Measurements from ENCODE around the gene ACSM4.

DNA sequence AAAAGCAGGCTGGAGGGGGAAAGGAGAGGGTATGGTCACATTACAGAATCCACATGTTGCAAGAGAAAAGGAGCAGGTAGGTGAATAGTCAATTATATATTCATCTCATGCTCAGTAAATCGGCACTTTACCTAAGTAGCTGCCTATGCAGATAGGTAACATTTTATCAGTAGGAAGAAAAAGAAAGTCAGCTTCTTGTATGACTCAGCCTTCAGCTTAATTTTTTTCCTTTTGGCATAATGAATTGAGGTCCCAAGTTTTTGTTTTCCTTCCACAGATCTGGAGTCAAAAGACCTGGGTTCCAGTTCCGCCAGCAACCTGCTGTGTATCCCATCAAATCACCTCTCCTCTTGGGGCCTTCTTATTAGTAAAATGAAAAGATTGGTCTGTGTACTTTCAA, 6.0 kb upstream of the ACSM4 start:
- TF ChIP-seq EZH2 (IDR thresholded peaks at IDR 0.05; ENCODE audit: insufficient read depth, low read length), result no peak
- TF ChIP-seq, protein P1, sequence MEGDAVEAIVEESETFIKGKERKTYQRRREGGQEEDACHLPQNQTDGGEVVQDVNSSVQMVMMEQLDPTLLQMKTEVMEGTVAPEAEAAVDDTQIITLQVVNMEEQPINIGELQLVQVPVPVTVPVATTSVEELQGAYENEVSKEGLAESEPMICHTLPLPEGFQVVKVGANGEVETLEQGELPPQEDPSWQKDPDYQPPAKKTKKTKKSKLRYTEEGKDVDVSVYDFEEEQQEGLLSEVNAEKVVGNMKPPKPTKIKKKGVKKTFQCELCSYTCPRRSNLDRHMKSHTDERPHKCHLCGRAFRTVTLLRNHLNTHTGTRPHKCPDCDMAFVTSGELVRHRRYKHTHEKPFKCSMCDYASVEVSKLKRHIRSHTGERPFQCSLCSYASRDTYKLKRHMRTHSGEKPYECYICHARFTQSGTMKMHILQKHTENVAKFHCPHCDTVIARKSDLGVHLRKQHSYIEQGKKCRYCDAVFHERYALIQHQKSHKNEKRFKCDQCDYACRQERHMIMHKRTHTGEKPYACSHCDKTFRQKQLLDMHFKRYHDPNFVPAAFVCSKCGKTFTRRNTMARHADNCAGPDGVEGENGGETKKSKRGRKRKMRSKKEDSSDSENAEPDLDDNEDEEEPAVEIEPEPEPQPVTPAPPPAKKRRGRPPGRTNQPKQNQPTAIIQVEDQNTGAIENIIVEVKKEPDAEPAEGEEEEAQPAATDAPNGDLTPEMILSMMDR (IDR thresholded peaks at IDR 0.05; ENCODE audit: insufficient read depth, low read depth, low read length), result no peak

Data from astrocyte (in vitro differentiated cells and primary cell).